SU-DHL-6 (cell line): ENCODE measurements around the gene PDE3B.

Experiments
- EZH2phosphoT487 ChIP-seq: fragments of 200-600 bp; sonication (generic), shearing (Covaris generic); conservative IDR thresholded peaks from 2 replicates; pipeline ENCODE4 v1.6.1; 2018; ENCODE audit warnings: mild to moderate bottlenecking, antibody characterized with exemption, low read length, moderate library complexity, mixed read lengths
- TF ChIP-seq, protein P1 (sequence below): fragments of 200-600 bp; sonication (generic); IDR thresholded peaks from one replicate; pipeline ENCODE4 v1.5.1; 2017; ENCODE audit warnings: antibody characterized with exemption, mild to moderate bottlenecking, low read length, moderate library complexity; ENCODE audit not compliant: insufficient read depth, poor library complexity, severe bottlenecking

DNA sequence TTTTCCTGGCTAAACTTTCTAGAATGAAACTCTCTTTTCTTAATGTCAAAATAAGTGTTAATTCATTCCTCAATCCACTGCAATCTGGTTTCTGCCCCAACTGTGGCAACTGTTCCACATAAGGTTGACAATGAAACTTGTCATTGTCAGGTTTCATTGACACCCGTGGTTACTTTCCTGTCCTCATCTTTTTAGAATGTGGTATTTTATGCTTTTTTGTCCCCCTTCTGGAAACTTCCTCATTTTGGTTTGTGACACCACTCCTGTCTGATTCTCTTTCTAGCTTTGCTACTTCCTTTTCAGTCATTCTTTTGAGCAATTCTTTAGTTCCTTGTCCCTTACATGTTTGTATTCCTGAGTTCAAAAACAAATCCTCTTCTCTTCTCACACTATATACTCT lies 7.5 kb upstream of the PDE3B start:
- TF ChIP-seq, protein P1, sequence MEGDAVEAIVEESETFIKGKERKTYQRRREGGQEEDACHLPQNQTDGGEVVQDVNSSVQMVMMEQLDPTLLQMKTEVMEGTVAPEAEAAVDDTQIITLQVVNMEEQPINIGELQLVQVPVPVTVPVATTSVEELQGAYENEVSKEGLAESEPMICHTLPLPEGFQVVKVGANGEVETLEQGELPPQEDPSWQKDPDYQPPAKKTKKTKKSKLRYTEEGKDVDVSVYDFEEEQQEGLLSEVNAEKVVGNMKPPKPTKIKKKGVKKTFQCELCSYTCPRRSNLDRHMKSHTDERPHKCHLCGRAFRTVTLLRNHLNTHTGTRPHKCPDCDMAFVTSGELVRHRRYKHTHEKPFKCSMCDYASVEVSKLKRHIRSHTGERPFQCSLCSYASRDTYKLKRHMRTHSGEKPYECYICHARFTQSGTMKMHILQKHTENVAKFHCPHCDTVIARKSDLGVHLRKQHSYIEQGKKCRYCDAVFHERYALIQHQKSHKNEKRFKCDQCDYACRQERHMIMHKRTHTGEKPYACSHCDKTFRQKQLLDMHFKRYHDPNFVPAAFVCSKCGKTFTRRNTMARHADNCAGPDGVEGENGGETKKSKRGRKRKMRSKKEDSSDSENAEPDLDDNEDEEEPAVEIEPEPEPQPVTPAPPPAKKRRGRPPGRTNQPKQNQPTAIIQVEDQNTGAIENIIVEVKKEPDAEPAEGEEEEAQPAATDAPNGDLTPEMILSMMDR, result no peak
- no peak for TF ChIP-seq EZH2phosphoT487
